Liver (tissue), 9 donors: ENCODE results near the gene LOXL4. TPM values are rescaled to one million over a fixed set of nuclear protein-coding genes. Genes with fewer than 3 reads are reported as not detected.

Experiments
- DNase-seq: peaks from one replicate; pipeline ENCODE4 v3.0.0-alpha.2; 2017; ENCODE audit warnings: low spot score
- H3K27ac ChIP-seq, 2 donors: one replicate each; pipeline ENCODE4 v1.7.0; 2013; ENCODE audit warnings: inconsistent platforms in 2 of 2, low read length in 2 of 2, control low read depth in 1 of 2, low read depth in 1 of 2, mild to moderate bottlenecking in 1 of 2
- H3K27me3 ChIP-seq, 4 donors: one replicate each; pipeline versions ENCODE4 v1.6.1 to v1.7.0; 2013; ENCODE audit warnings: low read length in 3 of 4, inconsistent platforms in 1 of 4, mild to moderate bottlenecking in 1 of 4, moderate library complexity in 1 of 4; ENCODE audit not compliant: control insufficient read depth in 4 of 4, insufficient read depth in 4 of 4
- H3K36me3 ChIP-seq, 4 donors: one replicate each; pipeline versions ENCODE4 v1.6.1 to v1.7.0; 2013; ENCODE audit warnings: low read length in 3 of 4, mild to moderate bottlenecking in 3 of 4, low read depth in 1 of 4, moderate library complexity in 1 of 4; ENCODE audit not compliant: control insufficient read depth in 4 of 4, insufficient read depth in 3 of 4
- H3K4me1 ChIP-seq, 4 donors: one replicate each; pipeline versions ENCODE4 v1.6.1 to v1.7.0; 2013; ENCODE audit warnings: low read length in 3 of 4, mild to moderate bottlenecking in 3 of 4, moderate library complexity in 1 of 4; ENCODE audit not compliant: control insufficient read depth in 4 of 4, insufficient read depth in 4 of 4
- H3K4me3 ChIP-seq, 3 donors: one replicate each; pipeline versions ENCODE4 v1.6.1 to v1.7.0; 2013; ENCODE audit warnings: low read length in 3 of 3, control low read depth in 1 of 3, low read depth in 1 of 3, mild to moderate bottlenecking in 1 of 3
- H3K9ac ChIP-seq, 2 donors: one replicate each; pipeline ENCODE4 v1.7.0; 2013; ENCODE audit warnings: low read length in 2 of 2, mild to moderate bottlenecking in 2 of 2, moderate library complexity in 2 of 2, control low read depth in 1 of 2, low read depth in 1 of 2
- H3K9me3 ChIP-seq, 4 donors: one replicate each; pipeline versions ENCODE4 v1.6.1 to v1.7.0; 2013; ENCODE audit warnings: low read length in 3 of 4; ENCODE audit not compliant: control insufficient read depth in 4 of 4
- CTCF ChIP-seq: fragments of 150-350 bp; IDR thresholded peaks from 2 replicates; pipeline ENCODE4 v1.5.1; 2017; ENCODE audit warnings: improper control_type of control experiment, low read depth, low read length; ENCODE audit not compliant: missing input control
- FOXA2 ChIP-seq: IDR thresholded peaks from 2 replicates; pipeline ENCODE4 v1.6.1; 2016; ENCODE audit warnings: antibody characterized with exemption
- GABPA ChIP-seq, 2 donors: IDR thresholded peaks in 1 of 2; conservative IDR thresholded peaks in 1 of 2; 2 replicates each; pipeline ENCODE4 v1.6.1; 2016; ENCODE audit warnings: antibody characterized with exemption in 2 of 2, mild to moderate bottlenecking in 1 of 2, moderate library complexity in 1 of 2
- HNF4G ChIP-seq: IDR thresholded peaks from 2 replicates; pipeline ENCODE4 v1.6.1; 2016; ENCODE audit warnings: antibody characterized with exemption
- JUND ChIP-seq, 2 donors: IDR thresholded peaks; 2 replicates each; pipeline ENCODE4 v1.6.1; 2016; ENCODE audit warnings: antibody characterized with exemption in 2 of 2
- NR2F2 ChIP-seq: IDR thresholded peaks from 2 replicates; pipeline ENCODE4 v1.6.1; 2016; ENCODE audit warnings: antibody characterized with exemption
- RAD21 ChIP-seq, 2 donors: IDR thresholded peaks; 2 replicates each; pipeline ENCODE4 v1.6.1; 2016; ENCODE audit warnings: antibody characterized with exemption in 2 of 2, mild to moderate bottlenecking in 2 of 2
- REST ChIP-seq: IDR thresholded peaks from 2 replicates; pipeline ENCODE4 v1.6.1; 2016; ENCODE audit warnings: antibody characterized with exemption, mild to moderate bottlenecking
- RXRA ChIP-seq, 2 donors: IDR thresholded peaks; 2 replicates each; pipeline ENCODE4 v1.6.1; 2017 to 2018; ENCODE audit warnings: antibody characterized with exemption in 2 of 2, mild to moderate bottlenecking in 1 of 2
- YY1 ChIP-seq: IDR thresholded peaks from 2 replicates; pipeline ENCODE4 v1.6.1; 2016; ENCODE audit warnings: antibody characterized with exemption, mild to moderate bottlenecking
- WGBS: extraction: QIAGEN DNeasy Blood & Tissue Kit; methylation state at CpG from one replicate; pipeline ENCODE4 v1.1.7; 2013; 5-methylcytosine and 5-hydroxymethylcytosine counted together
- polyA plus RNA-seq, 2 donors: library from polyadenylated mRNA; stranded (reverse) in 1 of 2; unstranded in 1 of 2; fragments of 200-250 nt in 1 of 2; fragments of >200 nt in 1 of 2; fragmentation: Nextera tagmentation in 1 of 2; extraction: Ambion mirVana in 1 of 2; gene quantifications; one replicate each; pipeline versions ENCODE4 v1.2.1 to v1.2.3, GENCODE V29; 2013 to 2015
- total RNA-seq, 2 donors: library from RNA; depleted of rRNA; stranded (reverse); fragments of >200 nt; gene quantifications; one replicate each; pipeline ENCODE4 v1.2.3, GENCODE V29; 2014
- donor health status: healthy.
- donor health status: healthy.
- donor health status: healthy.
- donor health status: healthy.
- donor health status: healthy.

LOXL4 gene
- total and polyA plus RNA-seq, 4 donors = 0.38 to 18.5 (median 1.0) TPM

GRCh38 chr10:98264378-98265065, 3.5 kb downstream of the LOXL4 start:
- H3K4me3 ChIP-seq = no peak overlapping the region
- no peak for DNase-seq
- H3K9me3 ChIP-seq = no peaks in the 10 kb centered on the region
- no peak for TF ChIP-seq REST
- TF ChIP-seq JUND (IDR thresholded peaks at IDR 0.05) = no peak
- TF ChIP-seq RXRA (IDR thresholded peaks at IDR 0.05) = no peak
- H3K36me3 ChIP-seq = no peaks in the 10 kb centered on the region
- H3K9ac ChIP-seq = no peak overlapping the region
- peaks cover 0 to 11% (median 1%) of the 10 kb centered on the region in 4 donors for H3K4me1 ChIP-seq
- no peak overlapping the region for H3K27ac ChIP-seq
- 83% methylated on average over 12 of the region's 12 CpGs for WGBS
- H3K27me3 ChIP-seq = peaks cover 0 to 3% (median 0%) of the 10 kb centered on the region in 4 donors

DNA sequence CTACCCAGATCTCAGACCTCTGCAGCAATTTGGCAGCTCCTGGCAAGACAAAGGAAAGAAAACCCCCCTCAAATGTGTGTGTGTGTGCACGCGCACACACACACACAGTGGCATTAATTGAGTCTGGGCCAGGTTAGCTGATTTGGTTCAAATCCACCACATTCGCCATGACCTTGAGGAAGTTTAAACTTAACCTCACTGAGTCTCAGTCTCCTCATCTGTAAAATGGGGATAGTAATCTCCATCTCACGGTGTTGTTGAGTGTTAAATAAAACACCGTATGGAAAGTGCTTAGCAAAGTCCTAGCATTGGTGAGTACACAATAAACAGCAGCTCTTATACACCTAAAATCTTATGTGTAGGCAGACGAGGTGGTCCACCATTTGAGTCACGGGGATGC, 4.9 kb downstream of the LOXL4 start:
- no peaks in the 10 kb centered on the region for H3K9me3 ChIP-seq
- no peak overlapping the region for H3K4me3 ChIP-seq
- H3K27ac ChIP-seq = no peak overlapping the region
- H3K4me1 ChIP-seq = peaks cover 0 to 3% (median 1%) of the 10 kb centered on the region in 4 donors
- no peak overlapping the region for H3K9ac ChIP-seq
- H3K27me3 ChIP-seq = peaks cover 0 to 3% (median 0%) of the 10 kb centered on the region in 4 donors
- DNase-seq = no peak
- H3K36me3 ChIP-seq = no peaks in the 10 kb centered on the region
- 93% methylated on average over 7 of the region's 7 CpGs for WGBS
- no peak for TF ChIP-seq RAD21 (IDR thresholded peaks at IDR 0.05)
- TF ChIP-seq GABPA (IDR thresholded peaks at IDR 0.05 in 1 of 2, conservative IDR thresholded peaks at IDR 0.05 in 1 of 2) = no peak
- TF ChIP-seq CTCF = no peak
- no peak for TF ChIP-seq FOXA2
- TF ChIP-seq HNF4G = no peak
- TF ChIP-seq JUND (IDR thresholded peaks at IDR 0.05) = no peak

GRCh38 chr10:98262571-98262970, 5.4 kb downstream of the LOXL4 start:
- H3K36me3 ChIP-seq = no peaks in the 10 kb centered on the region
- peaks cover 0 to 3% (median 0%) of the 10 kb centered on the region in 4 donors for H3K27me3 ChIP-seq
- no peak overlapping the region for H3K4me3 ChIP-seq
- H3K9me3 ChIP-seq = no peaks in the 10 kb centered on the region
- no peak overlapping the region for H3K27ac ChIP-seq
- H3K9ac ChIP-seq = no peak overlapping the region
- H3K4me1 ChIP-seq = no peaks in the 10 kb centered on the region
- WGBS = 46% methylated on average over 7 of the region's 7 CpGs
- DNase-seq = no peak
- TF ChIP-seq CTCF (peak; percentile 50), NR2F2 (no peak), FOXA2 (no peak), RXRA (IDR thresholded peaks at IDR 0.05) (peak in 1 of 2 donors; percentile 48), RAD21 (IDR thresholded peaks at IDR 0.05) (peak; percentile 84 to 92), YY1 (no peak)
